ENCODE data around the gene GRAMD2B.

- TF ChIP-seq YY1 (IDR thresholded peaks at IDR 0.05; ENCODE audit: extremely low read depth, insufficient replicate concordance, low read depth, low read length), result no peak
- TF ChIP-seq, protein P1, sequence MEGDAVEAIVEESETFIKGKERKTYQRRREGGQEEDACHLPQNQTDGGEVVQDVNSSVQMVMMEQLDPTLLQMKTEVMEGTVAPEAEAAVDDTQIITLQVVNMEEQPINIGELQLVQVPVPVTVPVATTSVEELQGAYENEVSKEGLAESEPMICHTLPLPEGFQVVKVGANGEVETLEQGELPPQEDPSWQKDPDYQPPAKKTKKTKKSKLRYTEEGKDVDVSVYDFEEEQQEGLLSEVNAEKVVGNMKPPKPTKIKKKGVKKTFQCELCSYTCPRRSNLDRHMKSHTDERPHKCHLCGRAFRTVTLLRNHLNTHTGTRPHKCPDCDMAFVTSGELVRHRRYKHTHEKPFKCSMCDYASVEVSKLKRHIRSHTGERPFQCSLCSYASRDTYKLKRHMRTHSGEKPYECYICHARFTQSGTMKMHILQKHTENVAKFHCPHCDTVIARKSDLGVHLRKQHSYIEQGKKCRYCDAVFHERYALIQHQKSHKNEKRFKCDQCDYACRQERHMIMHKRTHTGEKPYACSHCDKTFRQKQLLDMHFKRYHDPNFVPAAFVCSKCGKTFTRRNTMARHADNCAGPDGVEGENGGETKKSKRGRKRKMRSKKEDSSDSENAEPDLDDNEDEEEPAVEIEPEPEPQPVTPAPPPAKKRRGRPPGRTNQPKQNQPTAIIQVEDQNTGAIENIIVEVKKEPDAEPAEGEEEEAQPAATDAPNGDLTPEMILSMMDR (IDR thresholded peaks at IDR 0.05 in 2 of 3, conservative IDR thresholded peaks at IDR 0.05 in 1 of 3; ENCODE audit: borderline replicate concordance in 1 of 3, insufficient read depth in 1 of 3, low read depth in 2 of 3, low read length in 2 of 3), result no peak
- TF ChIP-seq EZH2phosphoT487 (IDR thresholded peaks at IDR 0.05; ENCODE audit: borderline replicate concordance), result no peak
- no peak for TF ChIP-seq EZH2 (IDR thresholded peaks at IDR 0.05)
- TF ChIP-seq POLR2AphosphoS5 (IDR thresholded peaks at IDR 0.05; ENCODE audit: low read depth, low read length), result no peak
- TF ChIP-seq SP1 (IDR thresholded peaks at IDR 0.05; ENCODE audit: low read depth), result no peak
- TF ChIP-seq POLR2A (IDR thresholded peaks at IDR 0.05; ENCODE audit: borderline replicate concordance, extremely low read depth, insufficient read depth, insufficient read length), result no peak
Observed at GRCh38 chr5:126527158-126527557, 103.9 kb downstream of the GRAMD2B start.
